ENCODE measurements around the gene VWA5B1.

VWA5B1 gene

DNA sequence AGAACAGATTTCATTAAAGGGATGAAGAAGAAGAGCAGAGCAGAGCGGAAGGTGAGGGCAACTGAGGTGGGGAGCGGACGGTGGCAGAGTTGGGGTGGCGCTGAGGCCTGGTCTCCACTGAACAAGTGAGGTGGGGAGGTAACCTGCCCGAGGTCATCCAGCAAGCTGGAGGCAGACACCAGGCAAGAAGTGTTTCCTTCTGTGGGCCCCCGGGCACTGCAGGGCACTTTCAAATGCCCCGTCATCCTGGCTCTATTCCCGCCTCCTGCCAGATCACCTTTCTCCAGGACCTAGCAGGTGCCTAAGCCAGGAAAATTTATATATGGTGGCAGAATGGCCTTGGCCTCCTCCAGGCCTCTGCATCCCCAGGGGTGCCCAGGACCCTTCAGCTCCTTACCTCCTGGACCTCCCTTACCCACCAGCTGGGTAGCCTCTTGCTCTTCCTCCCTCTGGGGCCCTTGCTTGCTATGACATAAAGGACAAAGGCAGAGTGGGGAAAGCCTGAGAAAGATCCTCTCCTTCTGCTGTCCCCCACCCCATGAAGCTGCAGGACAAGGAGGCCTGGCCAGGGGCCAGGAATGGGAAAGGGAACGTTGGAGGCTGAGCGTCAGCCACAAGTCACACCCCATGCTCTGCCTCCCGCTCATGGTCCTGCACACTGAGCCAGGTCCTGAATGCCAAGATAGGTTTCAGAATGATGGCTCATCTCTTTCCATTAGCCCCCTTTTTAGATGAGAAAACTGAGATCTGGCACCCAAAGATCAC, 29.0 kb downstream of the VWA5B1 start:
- no peak overlapping the region for H3K4me3 ChIP-seq (ENCODE audit: low read depth, low read length)

DNA sequence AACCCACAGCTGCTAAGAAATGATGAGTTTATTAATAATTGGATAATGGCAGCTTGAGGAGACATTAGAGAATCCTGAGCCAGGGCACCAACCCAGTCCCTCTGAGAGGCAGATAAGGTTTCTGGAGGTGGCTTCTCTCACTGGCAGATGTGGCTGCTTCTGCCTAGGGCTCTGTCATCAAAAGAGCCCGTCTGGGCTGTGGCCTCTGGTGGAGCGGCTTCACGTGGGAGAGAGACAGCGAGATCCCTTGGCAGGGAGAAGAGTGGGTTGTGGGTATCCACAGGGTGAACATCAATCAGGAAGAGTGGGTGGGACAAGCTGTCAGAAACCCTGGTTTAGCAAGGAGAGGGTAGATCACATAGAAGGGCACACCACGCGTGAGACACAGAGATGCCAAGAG, 30.0 kb downstream of the VWA5B1 start:
- no peak overlapping the region for H3K4me3 ChIP-seq (ENCODE audit: low read depth, low read length)

DNA sequence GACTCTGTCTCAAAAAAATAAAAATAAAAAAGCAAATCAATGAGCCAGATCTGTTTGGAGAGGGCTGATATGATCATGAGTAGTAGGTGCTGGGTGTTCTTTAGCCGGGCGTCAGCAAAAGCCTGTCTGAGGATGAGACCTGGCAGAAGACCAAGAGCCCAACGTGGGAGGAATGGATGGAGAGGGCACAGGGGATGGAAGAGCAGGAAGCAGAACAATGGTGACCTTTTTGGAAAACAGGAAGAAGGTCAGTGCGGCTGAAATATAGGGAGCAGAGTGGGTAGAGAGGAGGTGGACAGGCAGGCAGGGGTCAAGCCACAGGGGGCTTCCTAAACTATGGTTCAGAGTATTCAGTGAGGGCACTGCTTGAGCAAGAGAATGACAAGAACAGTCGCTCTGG, 30.9 kb downstream of the VWA5B1 start:
- H3K4me3 ChIP-seq (ENCODE audit: low read depth, low read length) = no peak overlapping the region

DNA sequence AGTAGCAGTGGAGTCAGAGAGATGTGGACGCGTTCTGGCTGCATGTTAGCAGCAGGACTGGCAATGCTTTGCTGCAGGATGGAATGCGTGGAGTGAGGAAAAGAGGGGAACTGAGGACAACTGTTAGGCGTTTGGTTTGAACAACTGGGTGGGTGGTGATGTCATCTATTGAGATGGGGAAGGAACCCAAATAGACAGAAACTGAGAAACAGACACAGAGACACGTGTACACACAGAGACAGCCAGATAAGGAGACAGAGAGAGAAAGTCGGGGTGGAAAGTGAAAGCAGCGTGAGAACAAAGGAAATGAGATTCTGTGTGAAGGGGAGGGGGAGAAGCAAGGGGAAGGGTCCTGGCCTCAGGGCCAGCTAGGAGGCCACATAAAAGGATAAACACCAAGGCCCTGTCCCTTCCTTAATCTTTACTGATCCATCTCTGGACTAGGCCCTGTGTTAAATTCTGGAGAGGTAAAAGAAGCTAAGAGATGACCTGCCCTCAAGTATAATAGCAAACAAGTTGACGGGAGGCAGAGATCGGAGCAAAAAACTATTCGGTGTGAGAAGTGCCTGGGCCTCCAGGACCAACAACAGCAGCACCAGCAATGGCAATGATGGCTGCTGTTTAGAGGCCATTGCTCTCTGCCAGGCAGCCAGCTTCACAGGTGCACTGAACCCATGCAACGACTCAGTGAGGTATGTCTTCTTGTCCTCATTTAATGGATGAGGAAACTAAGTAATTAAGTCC, 31.6 kb downstream of the VWA5B1 start:
- H3K4me3 ChIP-seq (ENCODE audit: low read depth, low read length) = no peak overlapping the region

DNA sequence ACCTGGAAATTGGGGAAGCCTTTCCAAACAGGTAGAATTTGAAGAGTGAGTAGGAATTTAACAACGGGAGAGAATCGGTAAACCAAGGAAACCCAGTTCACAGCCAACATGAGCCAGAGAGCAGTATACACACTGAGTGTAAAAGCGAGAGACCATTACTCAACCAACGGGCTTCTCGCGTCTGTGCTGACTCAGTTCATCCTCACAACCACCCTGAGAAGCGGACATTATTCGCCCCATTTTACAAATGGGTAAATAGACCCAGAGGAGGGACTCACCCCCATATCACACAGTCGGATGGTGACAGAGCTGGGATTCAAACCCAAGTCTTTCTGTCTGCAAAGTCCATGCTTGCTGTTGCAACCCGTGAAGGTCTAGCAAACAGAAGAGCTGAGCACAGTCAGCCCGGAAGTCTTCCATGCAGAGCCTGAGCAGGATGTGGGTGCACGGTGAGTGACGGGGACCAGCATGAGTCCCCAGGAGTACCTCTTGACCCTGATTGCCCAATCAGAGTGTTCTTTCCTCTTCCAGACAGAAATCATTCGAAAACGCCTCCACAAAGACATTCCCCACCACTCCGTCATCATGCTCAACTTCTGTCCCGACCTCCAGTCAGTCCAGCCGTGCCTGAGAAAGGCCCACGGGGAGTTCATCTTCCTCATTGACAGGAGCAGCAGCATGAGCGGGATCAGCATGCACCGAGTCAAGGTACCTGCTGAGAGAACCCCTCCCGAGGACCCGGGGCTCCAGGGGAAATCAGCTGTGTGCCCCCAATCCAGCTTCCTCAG, 32.3 kb downstream of the VWA5B1 start:
- no peak overlapping the region for H3K4me3 ChIP-seq (ENCODE audit: low read depth, low read length)

DNA sequence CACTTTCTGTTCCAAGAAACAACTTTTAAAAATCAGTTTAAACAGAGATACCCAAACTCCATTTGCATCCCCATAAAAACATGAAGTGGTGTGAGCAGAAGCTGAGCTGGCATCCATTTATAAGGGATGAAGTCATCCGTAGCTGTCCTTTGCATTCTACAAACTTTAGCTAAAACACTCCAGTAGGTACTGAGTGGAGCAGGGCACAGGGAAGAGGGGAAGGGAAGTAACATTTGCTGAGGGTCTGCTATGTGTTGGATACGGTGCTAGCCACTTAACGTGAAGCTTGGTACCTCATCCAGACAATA, 32.9 kb downstream of the VWA5B1 start:
- no peak overlapping the region for H3K4me3 ChIP-seq (ENCODE audit: low read depth, low read length)

DNA sequence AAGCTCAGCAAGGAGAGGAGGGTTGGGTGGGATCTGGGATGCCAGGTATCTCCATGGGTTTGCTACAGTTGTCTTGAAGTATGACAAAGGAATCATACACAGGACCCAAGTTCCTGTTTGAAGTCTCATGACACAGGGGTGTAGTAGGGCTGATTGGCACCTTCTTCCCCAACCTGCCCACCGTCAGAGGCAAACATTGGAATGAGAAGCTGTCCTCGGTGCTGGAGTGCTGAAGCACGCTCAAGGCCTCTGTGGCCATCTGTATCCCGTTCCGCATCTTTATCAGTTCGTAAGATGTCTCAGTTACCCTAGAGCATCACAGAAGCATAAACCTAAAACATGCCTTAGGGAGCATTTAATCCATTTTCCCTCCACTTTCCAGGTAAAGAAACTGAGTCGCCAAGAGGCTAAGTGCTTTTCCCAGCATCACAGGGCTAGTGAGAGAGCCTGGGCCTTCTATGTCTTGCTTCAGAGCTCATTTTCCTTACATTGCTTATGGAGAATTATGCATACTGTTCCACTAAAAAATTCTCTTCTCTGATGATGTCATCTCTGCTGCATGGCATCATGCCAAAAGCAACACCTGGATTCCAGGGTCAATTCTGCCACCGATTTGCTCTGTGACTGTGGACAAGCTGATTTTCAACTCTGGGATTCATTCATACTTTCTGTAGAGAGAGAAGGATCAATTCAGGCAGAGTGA, 34.2 kb downstream of the VWA5B1 start:
- H3K4me3 ChIP-seq (ENCODE audit: low read depth, low read length) = no peak overlapping the region

DNA sequence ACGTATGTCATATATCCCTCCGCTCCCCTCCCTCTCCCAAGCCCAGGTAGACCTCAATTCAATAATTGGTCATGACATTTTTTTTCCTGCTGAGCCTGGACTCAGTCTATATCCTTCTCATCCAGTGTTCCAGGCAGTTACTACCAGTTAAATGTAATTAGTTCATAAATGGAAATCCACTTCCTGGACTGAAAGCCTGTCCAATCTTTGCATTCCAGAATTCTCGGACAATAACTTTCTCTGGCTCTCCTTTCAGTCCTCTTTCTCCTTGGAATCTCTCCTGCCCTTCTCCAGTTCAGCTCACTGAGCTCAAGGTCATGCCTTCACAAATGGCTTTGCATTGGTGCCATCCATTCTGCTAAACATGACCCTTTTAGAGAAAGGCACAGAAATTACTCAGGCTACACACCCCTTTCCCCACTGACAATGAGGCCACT, 34.8 kb downstream of the VWA5B1 start:
- H3K4me3 ChIP-seq (ENCODE audit: low read depth, low read length) = no peak overlapping the region

DNA sequence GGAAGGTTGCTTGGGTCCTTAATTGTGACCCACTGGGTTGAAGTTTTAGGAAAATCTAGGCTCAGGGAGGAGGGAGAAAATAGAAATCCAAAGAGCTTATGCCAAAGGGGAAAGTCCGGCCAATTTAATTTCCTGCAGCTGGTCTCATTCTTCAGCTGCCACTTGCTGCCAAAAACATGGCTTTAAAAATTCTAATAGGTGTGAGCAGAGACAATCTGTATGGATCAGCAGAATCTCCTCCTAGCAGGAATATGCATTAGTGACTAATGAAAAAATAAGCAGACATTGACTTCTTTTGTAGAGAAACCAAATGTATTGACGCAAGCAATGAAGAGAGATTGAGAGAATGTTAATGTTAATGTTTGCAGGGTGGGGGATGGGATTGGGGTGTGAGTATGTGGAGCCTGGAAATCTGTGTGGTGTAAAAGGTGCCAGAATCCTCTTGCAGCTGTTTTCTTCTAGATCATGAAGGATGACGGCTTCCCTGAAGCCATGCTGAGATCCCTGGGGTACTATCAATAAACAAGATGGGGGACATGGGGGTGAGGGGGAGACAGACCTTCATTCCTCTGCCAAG, 35.3 kb downstream of the VWA5B1 start:
- no peak overlapping the region for H3K4me3 ChIP-seq (ENCODE audit: low read depth, low read length)

DNA sequence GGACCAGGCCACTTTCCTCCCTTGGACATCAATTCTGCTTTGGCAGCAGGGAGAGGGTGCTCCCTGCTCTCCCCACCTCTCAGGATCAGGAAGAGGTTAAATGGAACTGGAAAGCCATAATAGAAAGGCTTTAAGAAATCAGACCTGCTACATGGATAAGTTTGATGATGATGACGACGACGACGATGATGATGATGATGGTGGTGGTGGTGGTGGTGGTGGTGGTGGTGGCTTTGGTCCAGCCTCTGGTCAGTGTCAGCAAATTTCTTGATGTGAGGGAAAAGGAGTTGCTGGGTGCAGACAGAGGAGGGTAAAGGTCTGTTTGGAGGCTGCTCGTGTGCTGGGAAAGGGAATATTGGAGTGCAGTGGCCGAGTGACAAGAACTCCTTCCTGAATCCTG, 36.8 kb downstream of the VWA5B1 start:
- no peak overlapping the region for H3K4me3 ChIP-seq (ENCODE audit: low read depth, low read length)

DNA sequence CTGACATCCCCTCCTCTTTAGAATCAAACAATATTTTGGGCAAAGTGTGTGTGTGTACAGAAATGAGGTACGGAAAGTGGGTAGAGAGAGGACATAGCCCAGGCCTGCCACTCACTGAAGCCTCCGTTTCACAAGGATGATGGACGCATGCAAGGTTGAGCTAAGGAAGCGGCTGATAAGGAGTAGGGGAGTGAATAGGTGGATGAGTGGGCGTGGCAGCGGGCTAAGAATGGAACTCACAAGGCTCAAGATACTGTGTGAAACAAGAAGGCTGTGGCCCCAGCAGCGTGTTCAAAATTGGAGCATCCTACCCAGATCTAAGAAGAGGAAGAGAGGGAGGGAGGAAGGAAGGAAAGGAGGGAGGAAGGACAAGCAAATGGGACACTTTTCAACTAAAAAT, 37.5 kb downstream of the VWA5B1 start:
- H3K4me3 ChIP-seq (ENCODE audit: low read depth, low read length) = no peak overlapping the region

DNA sequence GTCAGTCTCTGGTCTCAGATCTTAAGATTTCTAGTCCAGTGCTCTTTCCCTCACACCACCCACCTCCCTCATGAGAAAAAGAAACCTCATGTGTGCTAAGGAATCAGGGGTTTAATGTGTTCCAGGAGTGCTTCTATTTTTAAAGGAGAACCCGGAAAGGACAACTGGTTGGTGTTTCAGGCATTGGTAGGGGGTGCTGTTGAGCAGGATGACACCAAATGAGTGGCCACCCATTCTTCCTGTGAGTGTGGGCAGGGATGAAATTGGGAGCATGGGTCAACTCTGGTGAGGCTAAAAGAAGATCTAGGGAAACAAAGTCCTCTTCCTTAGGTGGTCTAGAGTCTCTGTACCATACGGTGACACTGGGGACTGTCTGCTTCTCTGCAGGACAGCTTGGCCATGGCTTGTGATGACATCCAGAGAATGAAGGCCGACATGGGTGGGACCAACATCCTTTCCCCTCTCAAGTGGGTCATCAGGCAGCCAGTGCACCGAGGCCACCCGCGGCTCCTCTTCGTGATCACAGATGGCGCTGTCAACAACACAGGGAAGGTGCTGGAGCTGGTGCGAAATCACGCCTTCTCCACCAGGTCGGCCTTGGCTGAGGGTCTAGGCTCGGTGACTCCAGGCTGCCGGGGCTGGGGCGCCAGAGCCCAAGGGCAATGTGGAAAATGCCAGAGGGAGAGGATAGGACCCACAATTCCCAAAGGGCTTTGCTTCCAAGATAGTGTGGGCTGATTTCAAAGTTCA, 39.3 kb downstream of the VWA5B1 start:
- no peak overlapping the region for H3K4me3 ChIP-seq (ENCODE audit: low read depth, low read length)

DNA sequence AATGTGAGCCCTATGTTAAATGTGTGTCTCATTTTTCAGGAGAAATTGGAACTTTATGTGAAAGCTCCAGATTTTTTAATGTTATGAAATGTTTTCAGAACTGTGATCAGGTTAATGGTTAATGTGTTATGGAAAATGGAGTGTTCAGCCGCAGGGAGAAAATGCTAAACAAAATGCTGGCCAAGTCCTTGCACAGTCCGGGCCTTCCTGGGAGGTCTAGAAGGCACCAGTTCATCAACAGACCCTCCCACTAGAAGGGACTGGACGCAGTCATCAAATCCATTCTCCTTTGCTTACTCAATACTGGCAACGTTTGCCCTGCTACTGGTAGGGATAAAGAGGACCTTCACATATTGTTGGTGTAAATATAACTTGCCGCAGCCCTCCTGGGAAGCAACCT, 43.4 kb downstream of the VWA5B1 start:
- no peak overlapping the region for H3K4me3 ChIP-seq (ENCODE audit: low read depth, low read length)

DNA sequence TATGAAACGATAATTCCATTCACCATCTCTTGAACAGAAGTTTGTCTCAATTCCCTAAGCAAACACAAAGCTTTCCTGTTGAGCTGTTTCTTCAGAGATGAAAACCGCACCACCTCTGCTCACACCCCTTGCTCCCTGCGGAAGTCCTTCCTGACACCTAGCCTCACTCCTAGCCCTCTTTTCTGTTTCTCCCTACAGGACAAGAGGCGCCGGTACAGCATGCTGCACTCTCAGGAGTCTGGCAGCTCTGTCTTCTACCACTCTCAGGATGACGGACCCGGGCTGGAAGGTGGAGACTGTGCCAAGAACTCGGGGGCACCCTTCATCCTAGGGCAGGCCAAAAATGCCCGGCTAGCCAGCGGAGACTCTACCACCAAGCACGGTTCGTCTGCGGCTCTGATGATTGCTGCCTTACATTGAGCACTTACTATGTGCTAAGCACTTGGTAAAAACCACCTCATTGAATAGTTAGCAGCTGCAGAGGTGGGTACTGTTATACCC, 45.5 kb downstream of the VWA5B1 start:
- H3K4me3 ChIP-seq (ENCODE audit: low read depth, low read length) = no peak overlapping the region

DNA sequence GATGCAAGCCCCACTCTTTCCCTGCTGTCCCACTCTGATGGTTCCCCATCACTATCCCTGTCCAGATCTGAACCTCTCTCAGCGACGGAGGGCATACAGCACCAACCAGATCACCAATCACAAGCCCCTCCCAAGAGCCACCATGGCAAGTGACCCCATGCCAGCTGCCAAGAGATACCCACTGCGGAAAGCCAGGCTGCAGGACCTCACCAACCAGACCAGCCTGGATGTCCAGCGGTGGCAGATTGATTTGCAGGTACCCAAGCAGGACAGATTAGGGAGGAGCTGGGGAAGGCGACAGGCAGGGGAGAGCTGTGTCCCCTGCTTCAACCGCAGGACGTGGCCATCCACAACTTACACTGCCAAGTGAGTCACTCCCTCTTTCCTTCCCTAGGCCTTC, 46.9 kb downstream of the VWA5B1 start:
- H3K4me3 ChIP-seq (ENCODE audit: low read depth, low read length) = no peak overlapping the region

DNA sequence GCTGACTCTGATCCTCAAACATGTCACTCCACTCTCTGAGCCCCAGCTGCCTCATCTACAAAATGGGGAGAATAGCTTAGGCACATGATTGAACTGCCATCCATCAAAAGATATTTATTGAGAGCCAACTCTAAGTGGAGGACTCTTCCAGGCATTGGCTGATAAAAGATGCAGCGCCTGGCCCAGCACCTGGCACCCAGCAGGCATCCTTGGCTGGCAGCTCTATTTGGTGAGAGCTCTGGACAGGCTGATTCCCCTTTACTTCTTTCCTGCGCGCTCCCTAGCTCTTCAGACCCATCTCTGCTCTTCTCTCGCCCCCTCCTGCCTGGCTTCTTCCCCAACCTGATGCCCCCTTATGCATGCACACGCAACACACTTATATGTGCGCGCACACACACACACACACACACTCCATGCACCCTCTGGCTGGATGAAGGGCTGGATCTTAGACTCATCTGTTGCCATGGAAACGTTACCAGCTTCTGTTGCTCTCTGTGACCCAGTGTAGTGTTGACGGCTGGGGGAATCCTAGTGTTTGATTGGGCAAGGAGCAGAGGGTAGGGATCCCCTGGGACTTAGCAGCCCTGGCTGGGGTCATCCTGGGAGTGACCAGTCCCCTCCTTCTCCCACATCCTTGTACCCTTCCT, 49.3 kb downstream of the VWA5B1 start:
- no peak overlapping the region for H3K4me3 ChIP-seq (ENCODE audit: low read depth, low read length)

DNA sequence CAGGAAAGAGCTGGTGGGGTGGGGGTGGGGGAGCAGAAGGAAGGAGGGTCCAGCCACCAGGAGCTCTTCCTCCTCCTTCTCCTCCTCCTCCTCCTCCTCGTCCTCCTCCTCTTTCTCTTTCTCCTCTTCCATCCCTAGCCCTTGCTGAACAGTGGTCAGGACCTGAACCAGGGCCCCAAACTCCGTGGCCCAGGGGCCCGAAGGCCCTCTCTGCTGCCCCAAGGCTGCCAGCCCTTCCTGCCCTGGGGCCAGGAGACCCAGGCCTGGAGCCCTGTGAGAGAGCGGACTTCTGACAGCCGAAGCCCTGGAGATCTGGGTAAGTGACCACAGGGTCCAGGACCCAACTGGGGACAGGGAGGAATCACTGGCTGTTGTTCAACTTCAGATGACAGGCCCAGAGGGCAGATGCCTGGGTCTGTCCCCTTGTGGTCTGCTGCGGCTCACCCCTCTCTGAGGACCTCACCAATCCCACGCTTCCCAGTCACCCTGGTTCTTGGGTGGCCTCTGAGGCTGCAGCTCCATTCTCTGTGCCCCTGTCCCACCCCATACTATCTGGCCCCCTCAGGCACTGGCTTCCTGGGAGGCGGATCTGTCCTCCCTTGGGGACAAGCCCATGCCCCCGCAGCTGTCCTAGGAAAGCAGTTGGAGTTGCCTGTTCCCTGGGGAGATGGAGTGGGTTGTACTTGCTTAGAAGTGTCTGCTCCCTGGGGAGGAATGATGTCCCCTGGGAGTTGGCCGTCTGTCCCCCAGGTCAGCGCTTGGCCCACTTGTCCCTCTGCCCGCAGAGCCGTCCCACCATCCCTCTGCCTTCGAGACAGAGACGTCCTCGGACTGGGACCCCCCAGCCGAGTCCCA, 51.8 kb downstream of the VWA5B1 start:
- peak overlapping the region; percentile 14 for H3K4me3 ChIP-seq (ENCODE audit: low read depth, low read length)

DNA sequence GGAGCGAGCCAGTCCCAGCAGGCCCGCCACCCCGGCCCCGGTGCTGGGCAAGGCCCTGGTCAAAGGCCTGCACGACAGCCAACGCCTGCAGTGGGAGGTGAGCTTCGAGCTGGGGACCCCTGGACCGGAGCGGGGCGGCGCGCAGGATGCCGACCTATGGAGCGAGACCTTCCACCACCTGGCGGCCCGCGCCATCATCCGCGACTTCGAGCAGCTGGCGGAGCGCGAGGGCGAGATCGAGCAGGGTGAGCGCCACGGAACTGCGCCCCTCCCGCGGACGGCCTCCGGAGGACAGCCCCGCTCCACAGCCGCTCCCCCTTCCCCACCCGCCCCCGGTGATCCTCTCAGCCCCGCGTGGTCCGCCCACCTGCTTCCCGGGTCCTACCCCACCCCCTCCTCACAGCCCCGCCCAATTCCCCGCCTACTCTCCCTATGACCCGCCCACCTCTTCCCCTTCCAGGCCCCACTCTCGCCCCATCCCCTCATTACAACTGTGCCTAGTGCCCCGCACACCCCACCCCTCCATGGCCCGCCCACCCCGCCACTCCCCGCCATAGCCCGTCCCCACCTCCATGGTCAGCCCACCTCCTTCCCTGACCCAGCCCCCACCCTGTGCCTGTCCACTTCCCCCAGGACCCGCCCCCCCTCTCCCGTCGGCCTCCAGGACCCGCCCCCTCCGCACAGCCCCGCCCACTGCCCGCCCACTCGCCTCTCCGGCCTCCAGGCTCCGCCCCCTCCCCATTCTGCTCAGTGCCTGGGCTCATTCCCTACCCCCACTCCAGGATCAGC, 52.7 kb downstream of the VWA5B1 start:
- peak overlapping the region; percentile 25 for H3K4me3 ChIP-seq (ENCODE audit: low read depth, low read length)

All from iPS-11a (cell line).